GM21447 (cell line): ENCODE measurements around the gene CYB5R3.
"Not testable (repeated sequence)": the region's sequence is repeated elsewhere in the genome, so short reads cannot be mapped to it uniquely, and the experiment has no call there.

Experiments used
- ATAC-seq: cut with Tn5 transposase; IDR thresholded peaks from one replicate; pipeline ENCODE4 v1.9.1; 2021; ENCODE audit not compliant: unreplicated experiment

CYB5R3 gene

DNA sequence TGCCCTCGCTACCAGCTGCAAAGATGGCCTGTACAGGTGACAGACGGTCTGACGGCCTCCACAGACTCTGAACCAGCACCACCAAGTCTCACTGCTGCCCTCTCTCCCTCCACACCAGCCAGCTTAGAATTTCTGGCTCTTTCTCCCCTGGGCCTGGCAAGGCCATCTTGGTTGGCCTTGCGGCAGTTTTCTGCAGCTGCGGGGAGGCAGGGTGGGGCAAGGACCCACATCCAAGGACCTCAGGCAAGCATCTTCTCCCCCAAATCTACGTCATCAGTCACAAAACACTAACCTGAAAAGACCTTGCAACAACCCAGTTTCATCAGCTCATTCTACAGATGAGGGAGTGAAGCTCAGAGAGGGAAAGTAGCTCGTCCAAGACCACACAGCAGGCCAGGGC lies 22.8 kb downstream of the CYB5R3 start:
- no peak for ATAC-seq

DNA sequence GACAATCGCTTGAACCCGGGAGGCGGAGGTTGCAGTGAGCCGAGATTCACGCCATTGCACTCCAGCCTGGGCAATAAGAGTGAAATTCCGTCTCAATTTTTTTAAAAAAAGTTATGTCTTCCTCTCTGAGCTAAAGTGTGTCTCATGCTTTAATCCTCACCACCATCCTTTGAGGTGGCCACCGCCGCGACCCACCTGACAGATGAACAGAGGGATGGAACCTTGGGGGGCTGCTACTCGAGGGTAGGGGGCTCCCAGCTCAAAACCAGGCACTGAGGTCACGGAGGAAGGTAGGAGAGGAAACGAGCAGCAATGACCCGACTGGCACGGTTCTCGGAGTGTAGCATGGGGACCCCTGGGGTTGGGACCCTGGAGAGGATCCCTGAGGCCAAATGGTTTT lies 23.8 kb downstream of the CYB5R3 start:
- no peak for ATAC-seq

GRCh38 chr22:42624551-42625106 lies 24.6 kb downstream of the CYB5R3 start:
- ATAC-seq = no peak

DNA sequence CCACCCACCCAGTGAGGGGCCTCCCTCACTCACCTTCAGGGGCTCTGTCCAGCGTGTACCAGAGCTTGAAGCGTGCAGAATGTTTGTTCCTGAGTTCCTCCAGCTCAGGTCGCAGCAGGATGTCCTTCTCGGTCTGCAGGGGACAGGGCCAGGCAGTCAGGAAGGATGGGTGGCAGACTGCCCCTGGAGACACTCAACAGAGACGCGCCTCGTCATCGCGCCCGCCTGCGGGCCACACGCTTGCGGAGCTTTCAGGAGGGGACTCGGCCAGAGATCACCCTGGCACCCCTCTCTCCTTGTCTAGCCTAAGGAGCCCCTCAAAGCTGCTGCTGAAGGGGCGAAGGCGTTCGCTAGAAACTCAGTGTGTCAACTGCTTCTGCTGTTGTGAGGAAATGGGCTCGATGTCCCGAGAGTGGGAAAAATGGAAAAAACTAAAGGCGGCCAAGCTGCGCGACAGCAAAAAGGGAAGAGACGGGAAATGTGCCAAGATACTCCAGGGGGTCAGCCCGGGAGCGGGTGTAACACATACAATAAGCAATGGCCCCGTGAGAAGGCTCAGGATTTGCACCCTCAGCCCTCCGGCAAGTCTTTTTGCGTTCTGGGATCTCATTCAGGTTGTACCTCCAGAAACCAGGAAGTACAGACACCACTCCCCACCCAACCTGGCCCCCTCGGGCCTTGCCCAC lies 25.3 kb downstream of the CYB5R3 start:
- no peak for ATAC-seq

- ATAC-seq = no peak
Measured at GRCh38 chr22:42623301-42623751, 25.9 kb downstream of the CYB5R3 start.

- ATAC-seq = no peak
Measured at GRCh38 chr22:42622061-42622710, 27.0 kb downstream of the CYB5R3 start.

- ATAC-seq = no peak
Measured at GRCh38 chr22:42621505-42622002, 27.6 kb downstream of the CYB5R3 start.

DNA sequence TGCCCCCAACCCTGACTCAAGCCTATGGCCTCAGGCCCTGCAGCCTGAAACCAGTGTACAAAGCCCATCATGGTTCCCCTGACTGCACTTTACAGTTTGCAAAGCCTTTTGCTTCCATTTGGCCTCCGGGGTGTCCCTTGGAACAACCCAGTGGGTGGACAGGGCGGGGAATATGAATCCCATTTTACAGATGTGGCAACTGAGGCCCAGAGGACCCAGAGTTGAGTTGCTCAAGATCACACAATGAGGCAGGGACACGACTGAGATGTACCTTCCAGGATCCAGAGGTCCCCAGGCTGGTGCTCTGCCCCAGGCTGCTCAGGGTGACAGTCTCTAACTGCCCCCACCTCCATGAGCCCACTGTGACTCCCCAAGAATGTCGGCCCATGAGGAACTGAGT lies 29.1 kb downstream of the CYB5R3 start:
- no peak for ATAC-seq

DNA sequence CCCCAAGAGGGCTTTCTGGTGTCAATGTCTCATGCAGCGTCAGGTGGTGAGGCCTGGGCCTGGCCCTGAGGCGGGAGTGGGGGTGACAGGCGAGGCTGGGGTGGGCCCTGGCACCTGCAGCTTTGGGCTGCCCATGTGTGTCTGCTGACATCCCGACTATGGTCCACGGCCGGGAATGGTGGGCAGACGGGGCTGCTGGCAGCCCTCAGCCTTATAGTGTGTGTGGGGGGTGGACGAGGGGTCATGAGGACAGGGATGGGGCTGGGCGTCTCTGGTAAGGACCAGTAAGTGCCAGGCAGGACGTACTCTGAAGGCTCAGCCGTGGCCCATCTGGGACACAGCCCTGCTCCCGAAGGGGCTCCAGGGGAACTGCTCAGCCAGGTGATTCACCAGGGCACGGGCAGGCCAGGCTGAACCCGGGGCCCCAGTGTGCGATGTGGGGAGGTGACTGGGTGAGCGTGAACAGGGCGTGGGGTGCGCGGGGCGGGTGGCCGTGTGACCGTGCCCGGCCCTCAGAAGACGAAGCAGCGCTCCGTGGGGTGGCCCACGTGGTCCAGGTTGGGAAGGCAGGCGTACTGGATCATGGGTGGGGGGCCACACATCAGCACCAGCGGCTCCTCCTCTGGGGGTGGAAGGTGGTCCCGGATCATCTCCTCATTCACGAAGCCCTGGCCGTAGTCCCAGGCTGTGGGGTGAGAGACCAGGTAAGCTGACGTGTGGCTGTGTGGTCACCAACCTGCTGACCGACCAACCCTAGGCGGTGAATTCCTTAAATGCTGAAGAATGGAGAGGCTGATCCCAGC lies 29.7 kb downstream of the CYB5R3 start:
- no peak for ATAC-seq

DNA sequence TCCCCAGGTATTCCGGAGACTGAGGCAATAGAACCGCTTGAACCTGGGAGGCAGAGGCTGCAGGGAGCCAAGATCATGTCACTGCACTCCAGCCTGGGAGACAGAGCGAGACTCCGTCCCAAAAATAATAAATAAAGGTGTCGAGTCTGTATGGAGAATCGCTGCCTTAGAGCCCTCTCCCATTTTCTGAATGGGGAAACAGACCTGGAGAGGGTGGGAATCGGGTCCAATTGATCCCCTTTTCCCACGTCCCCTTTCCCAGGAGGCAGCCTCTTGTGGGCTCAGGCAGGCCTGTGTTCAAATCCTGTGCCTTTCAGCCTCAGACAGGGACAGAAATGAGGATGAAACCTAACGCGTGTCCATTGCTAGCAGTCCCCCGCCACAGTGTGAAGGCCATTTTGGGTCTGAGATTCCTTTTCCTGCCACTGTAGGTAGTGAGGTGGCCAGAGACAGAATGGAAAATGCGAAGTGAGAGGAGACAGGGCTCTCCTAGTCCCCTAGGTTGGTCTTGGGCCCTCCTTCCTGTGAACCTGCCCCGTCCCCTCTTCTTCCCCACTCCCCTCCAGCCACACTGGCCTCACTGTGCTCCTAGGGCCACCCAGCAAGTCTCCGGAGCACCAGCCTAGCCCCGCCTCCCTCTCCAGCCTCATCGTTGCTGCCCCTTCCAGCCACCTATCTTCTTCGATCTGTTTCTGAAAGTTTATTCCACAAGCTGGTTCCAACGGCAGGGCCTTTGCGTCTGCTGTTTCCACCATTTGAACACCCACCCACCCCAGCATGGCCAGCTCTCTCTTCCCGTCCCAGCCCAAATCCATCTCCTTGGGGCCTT lies 31.8 kb downstream of the CYB5R3 start:
- ATAC-seq = no peak

DNA sequence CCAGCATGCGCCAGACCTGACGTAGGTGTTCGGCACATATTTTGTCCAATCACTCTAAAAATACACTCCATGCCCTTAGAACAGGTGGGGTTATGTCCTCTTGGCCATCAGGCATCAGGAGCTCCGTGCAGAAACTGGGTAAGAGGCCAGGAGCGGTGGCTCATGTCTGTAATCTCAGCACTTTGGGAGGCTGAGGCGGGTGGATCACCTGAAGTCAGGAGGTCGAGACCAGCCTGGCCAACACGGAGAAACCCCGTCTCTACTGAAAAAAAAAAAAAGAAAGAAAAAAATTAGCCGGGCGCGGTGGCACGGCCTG lies 33.4 kb downstream of the CYB5R3 start:
- not testable (repeated sequence) for ATAC-seq

DNA sequence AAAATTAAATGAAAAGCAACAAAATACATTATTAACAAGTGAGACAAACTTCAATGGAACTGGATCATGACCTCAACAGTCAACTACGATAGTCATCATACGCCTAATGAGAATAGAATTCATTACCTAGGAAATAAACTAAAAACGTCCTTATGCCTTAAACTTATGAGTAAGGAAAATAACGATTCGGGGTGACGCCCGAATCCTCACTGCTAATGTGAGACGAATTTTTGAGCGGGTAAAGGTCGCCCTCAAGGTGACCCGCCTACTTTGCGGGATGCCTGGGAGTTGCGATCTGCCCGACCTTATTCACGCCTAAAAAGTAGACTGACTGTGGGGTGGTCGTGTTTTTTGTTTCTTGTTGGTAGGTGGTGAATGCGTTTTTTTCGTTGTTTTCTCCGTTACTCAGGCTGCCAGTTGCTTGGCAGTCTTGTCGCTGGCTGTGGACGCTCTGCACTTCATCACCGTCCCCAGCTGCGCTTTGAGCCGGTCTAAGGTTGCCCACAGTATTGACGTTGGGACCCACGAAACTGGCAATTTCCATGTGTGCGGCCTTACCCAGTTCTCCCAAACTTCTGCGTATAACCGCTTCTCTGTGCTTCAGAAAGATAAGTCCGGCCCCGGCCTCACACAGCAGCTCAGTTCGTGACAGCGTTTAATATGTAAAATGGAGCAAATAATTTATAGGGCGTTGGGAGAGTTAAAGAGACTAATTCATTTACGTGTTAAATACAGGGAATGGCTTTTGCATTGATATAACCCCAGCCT lies 33.9 kb downstream of the CYB5R3 start:
- ATAC-seq = peak; percentile 52

- ATAC-seq = peak; percentile 55
Measured at GRCh38 chr22:42614312-42615091, 34.7 kb downstream of the CYB5R3 start, which contains the start of gene POLDIP3. TSS of gene POLDIP3 (minus strand) at chr22:42614883. CDS start at chr22:42614857, 26 bp downstream.

GRCh38 chr22:42613872-42614301 lies 35.3 kb downstream of the CYB5R3 start:
- no peak for ATAC-seq

DNA sequence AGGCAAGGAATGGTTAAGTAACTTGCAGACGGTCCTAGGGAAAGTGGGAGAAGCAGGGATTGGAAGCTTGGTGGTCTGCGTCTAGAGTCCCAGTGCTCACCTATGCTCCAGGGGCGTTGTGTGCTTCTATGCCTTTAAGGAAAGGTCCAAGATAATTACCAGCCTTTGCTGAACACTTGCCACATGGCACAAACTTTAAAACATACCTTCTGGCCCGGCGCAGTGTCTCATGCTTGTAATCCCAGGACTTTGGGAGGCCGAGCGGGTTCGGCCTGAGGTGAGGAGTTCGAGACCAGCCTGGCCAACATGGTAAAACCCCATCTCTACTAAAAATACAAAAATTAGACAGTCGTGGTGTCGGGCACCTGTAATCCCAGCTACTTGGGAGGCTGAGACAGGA lies 36.9 kb downstream of the CYB5R3 start:
- ATAC-seq = no peak

- no peak for ATAC-seq
Measured at GRCh38 chr22:42611051-42611450, 38.1 kb downstream of the CYB5R3 start.

- no peak for ATAC-seq
Measured at GRCh38 chr22:42610186-42610585, 39.0 kb downstream of the CYB5R3 start.

DNA sequence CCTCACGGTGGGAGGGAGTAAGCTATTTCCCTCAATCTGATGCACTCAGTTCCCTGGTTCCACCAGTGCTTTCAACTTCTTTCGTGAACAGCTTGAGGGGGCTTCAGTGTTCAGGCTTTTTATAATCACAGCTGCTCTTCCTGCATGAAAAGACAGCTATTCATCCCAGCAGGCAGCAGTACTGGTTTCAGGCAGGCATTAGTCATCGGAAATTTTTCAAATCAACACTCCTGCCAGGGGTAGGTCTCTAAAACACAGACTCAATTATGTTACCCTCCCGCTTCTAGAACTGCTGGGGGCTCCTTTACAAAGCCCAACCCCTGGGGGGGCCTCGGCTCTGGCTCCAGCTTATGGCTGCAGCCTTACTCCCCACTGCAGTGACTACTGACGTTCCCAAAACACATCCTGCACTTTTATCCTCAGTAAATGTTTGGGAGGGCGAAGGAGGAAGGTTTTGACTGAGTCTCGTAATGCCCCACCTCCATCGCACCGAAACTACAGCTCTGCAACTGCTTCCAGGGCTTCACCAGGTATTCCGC lies 40.3 kb downstream of the CYB5R3 start:
- no peak for ATAC-seq
